ENCODE measurements around the gene ADAMTS12.

The ADAMTS12 gene

DNA sequence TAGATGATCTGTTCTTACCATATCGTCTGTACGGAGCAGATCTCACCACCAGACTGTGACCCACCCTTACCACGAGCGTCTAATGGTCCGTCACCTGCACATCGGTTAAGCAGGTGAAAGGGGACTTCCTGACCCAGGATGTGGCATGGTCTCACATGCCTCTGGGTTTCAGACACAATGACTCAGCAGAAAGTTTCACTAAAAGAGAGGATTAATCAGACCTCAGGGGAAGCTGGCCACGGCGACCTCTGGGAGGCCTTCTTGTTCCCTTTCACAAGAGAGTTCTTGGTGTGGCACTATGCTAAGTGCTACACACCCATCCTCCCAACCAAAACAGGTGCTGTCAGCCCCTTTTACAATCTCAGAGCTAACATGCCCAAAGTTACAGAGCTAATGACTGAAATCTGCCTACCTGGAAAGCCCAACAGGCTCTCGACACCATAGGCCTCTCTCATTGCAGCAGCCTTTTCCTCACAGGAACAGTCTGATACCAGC, 41.6 kb downstream of the ADAMTS12 start:
- in situ Hi-C loops (cut with MboI; ENCODE audit: low sequenced_read_pairs): no loop called here

DNA sequence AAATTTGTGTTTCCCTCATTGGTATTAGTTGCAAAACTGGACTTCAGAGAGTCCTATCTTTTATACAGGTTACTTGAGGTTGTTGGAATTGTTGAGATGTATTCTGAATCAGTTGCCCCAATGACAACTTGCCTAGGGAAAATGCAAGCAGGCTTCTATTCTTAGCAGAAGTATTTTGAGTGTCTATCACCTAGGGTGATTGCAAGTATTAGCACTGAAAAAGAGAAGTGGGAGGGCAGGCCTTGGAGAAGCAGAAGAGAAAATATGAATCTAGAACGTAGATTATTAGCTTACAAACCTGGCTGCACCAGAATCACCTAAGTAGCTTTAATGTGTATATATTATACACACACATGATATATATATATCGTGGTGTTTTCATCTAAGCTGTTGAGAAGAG, 43.2 kb downstream of the ADAMTS12 start:
- in situ Hi-C loops (cut with MboI; ENCODE audit: low sequenced_read_pairs): no loop called here

DNA sequence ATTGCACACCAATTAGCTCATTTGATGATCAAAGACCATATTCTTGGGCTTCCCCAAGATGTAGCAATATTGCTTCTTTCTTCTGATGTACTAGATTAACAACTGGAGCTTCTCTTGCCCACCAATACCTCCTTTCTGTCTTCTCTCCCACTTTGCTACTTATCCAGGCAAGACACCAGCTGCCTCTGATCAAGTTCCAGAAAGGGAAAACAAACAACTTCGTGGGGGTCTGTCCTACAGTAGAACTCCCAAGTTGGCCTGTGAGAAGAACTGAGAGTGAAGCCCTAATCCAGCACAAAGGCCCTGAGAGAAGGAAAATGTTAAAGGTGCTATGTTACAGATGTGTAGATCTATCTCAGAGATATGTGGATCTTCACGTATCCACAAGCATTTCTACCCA, 44.9 kb downstream of the ADAMTS12 start:
- in situ Hi-C loops (cut with MboI; ENCODE audit: low sequenced_read_pairs): no loop called here

GRCh38 chr5:33843579-33843978, 48.2 kb downstream of the ADAMTS12 start:
- in situ Hi-C loops (cut with MboI; ENCODE audit: low sequenced_read_pairs): no loop called here

GRCh38 chr5:33842456-33842855, 49.3 kb downstream of the ADAMTS12 start:
- in situ Hi-C loops (cut with MboI; ENCODE audit: low sequenced_read_pairs): no loop called here

DNA sequence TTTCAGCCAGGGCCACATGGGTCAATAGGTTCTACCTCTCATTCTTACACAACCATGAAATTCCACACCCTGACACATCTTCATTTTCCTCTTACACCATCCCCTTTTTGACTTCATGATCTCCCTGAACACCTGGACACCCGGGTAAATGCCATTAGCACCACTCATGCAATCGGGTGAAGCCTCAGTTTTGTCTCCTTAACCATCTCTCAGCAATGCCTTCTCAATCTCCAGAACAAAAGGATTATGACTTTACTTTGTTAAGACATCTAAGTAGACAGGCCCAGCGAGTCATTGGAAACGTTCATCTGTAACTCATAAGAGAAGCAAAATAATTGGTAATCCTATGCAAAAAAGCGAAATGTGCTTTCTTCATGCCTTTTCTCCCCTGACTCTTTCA, 49.9 kb downstream of the ADAMTS12 start:
- in situ Hi-C loops (cut with MboI; ENCODE audit: low sequenced_read_pairs): no loop called here

GRCh38 chr5:33840927-33841547, 50.8 kb downstream of the ADAMTS12 start:
- in situ Hi-C loops (cut with MboI; ENCODE audit: low sequenced_read_pairs): no loop called here

DNA sequence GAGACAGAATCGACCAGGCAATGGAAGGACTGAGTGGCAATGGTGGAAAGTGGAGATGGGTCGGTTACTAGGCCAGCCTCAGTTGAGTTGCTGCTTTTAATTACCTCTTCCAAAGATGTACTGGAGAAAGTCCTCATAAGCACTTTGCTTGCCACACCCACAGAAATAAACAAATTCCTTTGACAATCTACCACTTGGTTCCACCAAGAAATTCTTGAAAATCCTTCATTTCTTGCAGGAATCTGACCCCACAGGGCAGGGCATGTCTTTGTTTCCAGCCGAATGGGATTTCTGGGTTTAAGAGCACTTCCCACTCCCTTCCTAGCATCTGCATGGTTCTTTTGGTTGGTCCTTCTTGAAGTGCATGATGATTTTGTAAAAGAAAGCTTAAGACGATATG, 54.5 kb downstream of the ADAMTS12 start:
- in situ Hi-C loops (cut with MboI; ENCODE audit: low sequenced_read_pairs): no loop called here

GRCh38 chr5:33834334-33834733, 57.5 kb downstream of the ADAMTS12 start:
- in situ Hi-C loops (cut with MboI; ENCODE audit: low sequenced_read_pairs): no loop called here

DNA sequence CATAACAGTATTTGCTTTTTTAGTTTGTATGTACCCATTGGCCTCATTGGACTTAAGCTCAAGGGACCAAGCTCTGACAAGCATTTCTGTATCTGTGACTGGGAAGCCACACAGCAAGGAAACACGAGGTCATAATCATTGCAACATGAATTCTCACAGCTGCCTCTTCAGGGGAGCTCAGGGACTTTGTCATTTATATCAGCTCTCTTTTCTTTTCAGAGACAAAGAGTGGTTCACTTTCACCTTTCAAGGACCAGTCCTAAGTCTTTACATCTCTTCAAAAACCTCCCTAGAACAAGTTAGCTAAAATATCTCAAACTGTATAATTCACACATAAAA, 58.6 kb downstream of the ADAMTS12 start:
- in situ Hi-C loops (cut with MboI; ENCODE audit: low sequenced_read_pairs): no loop called here

GRCh38 chr5:33832404-33833236, 59.2 kb downstream of the ADAMTS12 start:
- in situ Hi-C loops (cut with MboI; ENCODE audit: low sequenced_read_pairs): no loop called here

DNA sequence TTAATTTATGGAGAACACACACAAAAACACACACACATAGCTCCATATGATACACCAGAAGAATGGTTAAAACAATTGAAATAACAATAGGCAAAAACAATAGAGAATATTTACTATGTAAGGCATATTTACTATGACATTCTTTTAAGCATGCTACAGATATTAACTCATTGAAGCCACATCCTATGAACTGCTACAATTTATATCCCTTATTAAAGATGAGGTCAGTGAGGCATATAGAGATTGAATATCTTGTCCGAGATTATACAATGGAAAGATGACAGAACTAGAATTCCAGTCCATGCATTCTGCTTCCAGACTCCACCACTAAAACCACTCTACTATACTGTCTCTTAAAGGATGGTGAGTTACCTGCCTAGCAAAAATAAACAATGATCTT, 60.7 kb downstream of the ADAMTS12 start:
- in situ Hi-C loops (cut with MboI; ENCODE audit: low sequenced_read_pairs): no loop called here

GRCh38 chr5:33829430-33829829, 62.4 kb downstream of the ADAMTS12 start:
- in situ Hi-C loops (cut with MboI; ENCODE audit: low sequenced_read_pairs): no loop called here

DNA sequence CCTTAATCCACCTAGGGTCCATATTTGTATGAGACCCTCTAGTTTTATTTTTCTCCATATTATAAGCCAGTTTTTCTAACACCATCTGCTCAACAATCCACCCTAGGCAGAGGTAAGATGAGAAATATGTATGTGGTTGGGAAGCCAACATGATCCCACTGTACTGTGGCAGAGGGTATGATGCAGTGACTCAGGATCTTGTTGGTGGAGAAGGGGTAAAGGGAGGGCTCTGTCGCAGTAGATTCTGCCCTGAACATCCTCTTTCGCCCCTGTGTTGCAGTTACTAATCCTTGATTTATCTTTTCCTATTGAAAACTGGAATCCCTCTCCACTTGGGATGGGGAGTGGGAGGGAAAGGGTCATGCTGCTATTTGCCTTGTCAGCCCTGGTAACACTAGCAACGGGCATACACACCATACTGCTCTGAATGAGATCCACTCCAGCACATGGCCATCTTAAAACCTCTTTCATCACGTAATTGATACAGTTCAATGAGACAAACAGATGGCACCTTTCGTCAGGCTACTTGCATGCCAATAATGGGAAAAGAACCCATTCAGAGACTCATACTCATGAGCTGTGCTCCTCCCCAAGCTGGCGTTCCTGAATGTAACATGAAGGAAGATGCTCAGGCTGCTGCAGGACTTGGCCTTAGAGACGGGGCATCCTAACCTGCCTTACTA, 63.0 kb downstream of the ADAMTS12 start:
- in situ Hi-C loops (cut with MboI; ENCODE audit: low sequenced_read_pairs): no loop called here

DNA sequence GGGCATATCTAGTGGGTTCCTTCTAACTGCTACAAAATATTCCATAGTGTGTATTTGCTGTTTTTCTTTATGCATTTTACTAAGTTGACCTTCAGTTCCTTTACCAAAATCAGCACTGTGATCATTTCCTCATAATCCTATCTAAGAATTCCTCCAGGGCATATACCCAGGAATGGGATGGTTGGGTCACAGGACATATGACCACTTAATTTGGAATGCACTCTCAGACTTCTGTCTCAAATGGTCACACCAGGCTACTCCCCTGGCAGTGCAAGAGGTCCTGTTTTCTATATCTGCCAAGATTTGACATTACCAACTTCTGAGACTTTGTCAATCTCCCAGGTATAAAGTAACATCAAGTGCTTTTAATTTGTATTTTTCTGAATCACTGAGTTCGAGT, 63.9 kb downstream of the ADAMTS12 start:
- in situ Hi-C loops (cut with MboI; ENCODE audit: low sequenced_read_pairs): no loop called here

- in situ Hi-C loops (cut with MboI; ENCODE audit: low sequenced_read_pairs): no loop called here
Measured at GRCh38 chr5:33827018-33827707, 64.6 kb downstream of the ADAMTS12 start.

- in situ Hi-C loops (cut with MboI; ENCODE audit: low sequenced_read_pairs): no loop called here
Measured at GRCh38 chr5:33824516-33825195, 67.1 kb downstream of the ADAMTS12 start.

GRCh38 chr5:33817301-33817700, 74.5 kb downstream of the ADAMTS12 start:
- in situ Hi-C loops (cut with MboI; ENCODE audit: low sequenced_read_pairs): no loop called here

- in situ Hi-C loops (cut with MboI; ENCODE audit: low sequenced_read_pairs): no loop called here
Measured at GRCh38 chr5:33816791-33817190, 75.0 kb downstream of the ADAMTS12 start.

DNA sequence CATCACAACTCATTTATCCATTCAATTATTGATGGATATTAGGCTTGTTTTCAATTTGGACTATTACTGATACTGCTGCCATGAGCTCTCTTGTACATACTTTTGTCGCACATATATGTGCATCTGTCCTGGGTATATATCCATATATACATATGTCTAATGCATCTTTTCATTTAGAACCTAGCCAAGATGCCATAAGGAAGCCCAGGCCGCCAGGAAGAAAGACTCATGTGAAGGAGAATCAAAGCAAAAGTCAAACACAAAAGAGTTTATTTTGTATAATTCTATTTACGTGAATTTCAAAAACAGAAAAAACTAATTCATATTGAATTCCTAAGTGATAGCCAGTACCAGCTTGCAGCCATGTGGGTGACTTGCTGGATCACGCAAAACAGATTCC, 79.0 kb downstream of the ADAMTS12 start:
- in situ Hi-C loops (cut with MboI; ENCODE audit: low sequenced_read_pairs): no loop called here

Data from hTERT RPE-1 (cell line).